Vagina (tissue), 2 donors: ENCODE results near the gene CISH. TPM values are rescaled to one million over a fixed set of nuclear protein-coding genes. Genes with fewer than 3 reads are reported as not detected.

Experiments
- DNase-seq, 2 donors: peaks; one replicate each; pipeline ENCODE4 v3.0.0-alpha.2; 2017; ENCODE audit errors: extremely low spot score in 2 of 2
- H3K27ac ChIP-seq: fragments of 200-600 bp; sonication (generic); one replicate; pipeline ENCODE4 v1.5.1; 2019
- H3K27me3 ChIP-seq: fragments of 200-600 bp; sonication (generic); one replicate; pipeline ENCODE4 v1.5.1; 2019
- H3K36me3 ChIP-seq, 2 donors: fragments of 200-600 bp; sonication (generic); one replicate each; pipeline ENCODE4 v1.5.1; 2017 to 2019
- H3K4me1 ChIP-seq: fragments of 200-600 bp; sonication (generic); one replicate; pipeline ENCODE4 v1.5.1; 2019
- H3K4me3 ChIP-seq, 2 donors: fragments of 200-600 bp; sonication (generic); 1 replicate in 1 of 2; 2 replicates in 1 of 2; pipeline ENCODE4 v1.5.1; 2016 to 2019
- H3K9me3 ChIP-seq: fragments of 200-600 bp; sonication (generic); one replicate; pipeline ENCODE4 v1.5.1; 2019
- CTCF ChIP-seq, 3 experiments: fragments of 450-650 bp in 2 of 3; fragments of 200-600 bp in 1 of 3; sonication (generic) in 1 of 3; IDR thresholded peaks; one replicate each; pipeline ENCODE4 v1.5.1; 2017 to 2019; ENCODE audit warnings: antibody characterized with exemption in 3 of 3, mild to moderate bottlenecking in 2 of 3, moderate library complexity in 2 of 3
- POLR2A ChIP-seq, 2 donors: fragments of 450-650 bp; IDR thresholded peaks; one replicate each; pipeline ENCODE4 v1.6.1; 2017; ENCODE audit warnings: antibody characterized with exemption in 2 of 2, mild to moderate bottlenecking in 2 of 2, moderate library complexity in 2 of 2
- POLR2AphosphoS5 ChIP-seq, 2 donors: sonication (generic); formaldehyde crosslinking; IDR thresholded peaks; one replicate each; pipeline ENCODE4 v1.9.0; 2017; ENCODE audit warnings: antibody characterized with exemption in 2 of 2, mild to moderate bottlenecking in 2 of 2, low read depth in 1 of 2; ENCODE audit not compliant: insufficient read depth in 1 of 2
- intact Hi-C: fragments of 100-400 bp; cut with DNase I; formaldehyde crosslinking; loops from one replicate; pipeline ENCODE4 v1.15.1; 2023
- total RNA-seq: library from RNA; depleted of rRNA; stranded (reverse); fragments of >200 nt; gene quantifications from one replicate; pipeline ENCODE4 v1.2.3, GENCODE V29; 2016

CISH gene
- total RNA-seq, 1 donor from 2014 or later = 21.9 TPM

- no peak for DNase-seq
- intact Hi-C loops = no loop called here
- no peak overlapping the region for H3K4me3 ChIP-seq
- no peaks in the 10 kb centered on the region for H3K36me3 ChIP-seq
- no peak overlapping the region for H3K27ac ChIP-seq
- H3K9me3 ChIP-seq = no peaks in the 10 kb centered on the region
- H3K4me1 ChIP-seq = peaks cover 79% of the 10 kb centered on the region
- no peak for TF ChIP-seq POLR2A (IDR thresholded peaks at IDR 0.05)
- H3K27me3 ChIP-seq = no peaks in the 10 kb centered on the region
Measured at GRCh38 chr3:50620820-50621219, 9.2 kb upstream of the CISH start.

GRCh38 chr3:50620420-50620819 is 8.8 kb upstream of the CISH start:
- no peak overlapping the region for H3K27ac ChIP-seq
- intact Hi-C loops = no loop called here
- no peaks in the 10 kb centered on the region for H3K36me3 ChIP-seq
- no peak for DNase-seq
- TF ChIP-seq POLR2A (IDR thresholded peaks at IDR 0.05) (no peak), POLR2AphosphoS5 (IDR thresholded peaks at IDR 0.05; ENCODE audit: insufficient read depth in 1 of 2, low read depth in 1 of 2) (no peak), CTCF (IDR thresholded peaks at IDR 0.05) (no peak)
- no peaks in the 10 kb centered on the region for H3K9me3 ChIP-seq
- no peaks in the 10 kb centered on the region for H3K27me3 ChIP-seq
- H3K4me3 ChIP-seq = no peak overlapping the region
- H3K4me1 ChIP-seq = peaks cover 78% of the 10 kb centered on the region

GRCh38 chr3:50617911-50618481 is 6.4 kb upstream of the CISH start:
- intact Hi-C loops = loop anchor here (5.0 kb wide), 2 partner anchors 769 to 814 kb away; partner anchors contain the start of gene MANF
- H3K27ac ChIP-seq = peak overlapping the region; percentile 94
- TF ChIP-seq CTCF (IDR thresholded peaks at IDR 0.05) (no peak), POLR2AphosphoS5 (IDR thresholded peaks at IDR 0.05; ENCODE audit: insufficient read depth in 1 of 2, low read depth in 1 of 2) (no peak), POLR2A (IDR thresholded peaks at IDR 0.05) (no peak)
- no peak for DNase-seq
- H3K36me3 ChIP-seq = no peaks in the 10 kb centered on the region
- H3K4me1 ChIP-seq = peaks cover 53% of the 10 kb centered on the region
- no peaks in the 10 kb centered on the region for H3K9me3 ChIP-seq
- H3K4me3 ChIP-seq = peak overlapping the region; percentile 83 to 98
- H3K27me3 ChIP-seq = no peaks in the 10 kb centered on the region

- Histone ChIP-seq H3K4me1 (peaks cover 53% of the 10 kb centered on the region), H3K36me3 (no peaks in the 10 kb centered on the region), H3K9me3 (no peaks in the 10 kb centered on the region), H3K27ac (peak within 1 kb of the TSS; percentile 94), H3K4me3 (peak within 1 kb of the TSS; percentile 83 to 98), H3K27me3 (no peaks in the 10 kb centered on the region)
- TF ChIP-seq CTCF (IDR thresholded peaks at IDR 0.05) = no peak
- peak in 1 of 2 donors; percentile 52 for TF ChIP-seq POLR2AphosphoS5 (IDR thresholded peaks at IDR 0.05; ENCODE audit: insufficient read depth in 1 of 2, low read depth in 1 of 2)
- intact Hi-C loops = loop anchor here (5.0 kb wide), 2 partner anchors 770 to 815 kb away; partner anchors contain the start of gene MANF
- DNase-seq = no peak
Measured at GRCh38 chr3:50617096-50617791, 5.7 kb upstream of the CISH start, which contains the start of gene MAPKAPK3. Gene MAPKAPK3 (plus strand): TSS chr3:50617151. CDS start chr3:50617566, 415 bp downstream.

GRCh38 chr3:50616770-50617095 is 5.2 kb upstream of the CISH start:
- intact Hi-C loops = loop anchor here (5.0 kb wide), 2 partner anchors 771 to 816 kb away; partner anchors contain the start of gene MANF
- H3K4me1 ChIP-seq = peaks cover 54% of the 10 kb centered on the region
- TF ChIP-seq POLR2A (IDR thresholded peaks at IDR 0.05) = peak in 1 of 2 donors; percentile 41
- no peak for TF ChIP-seq CTCF (IDR thresholded peaks at IDR 0.05)
- TF ChIP-seq POLR2AphosphoS5 (IDR thresholded peaks at IDR 0.05; ENCODE audit: insufficient read depth in 1 of 2, low read depth in 1 of 2) = peak; percentile 57 to 65

More at GRCh38 chr3:50616770-50617095, 5.2 kb upstream of the CISH start:
- H3K27me3 ChIP-seq = no peaks in the 10 kb centered on the region
- H3K9me3 ChIP-seq = no peaks in the 10 kb centered on the region
- no peaks in the 10 kb centered on the region for H3K36me3 ChIP-seq
- no peak for DNase-seq
- H3K27ac ChIP-seq = peak overlapping the region; percentile 94
- H3K4me3 ChIP-seq = peak overlapping the region; percentile 83 to 98
